Neutrophil (primary cell): ENCODE measurements around the gene NCCRP1.

ENCODE experiments used
- H3K27ac ChIP-seq: fragments of 200-600 bp; sonication (generic); 2 replicates; pipeline ENCODE4 v1.5.1; 2016; ENCODE audit warnings: mild to moderate bottlenecking, moderate library complexity
- H3K27me3 ChIP-seq: fragments of 200-600 bp; sonication (generic); 2 replicates; pipeline ENCODE4 v1.6.0; 2016; ENCODE audit warnings: mild to moderate bottlenecking
- H3K36me3 ChIP-seq: fragments of 200-600 bp; sonication (generic); 2 replicates; pipeline ENCODE4 v1.5.1; 2017
- H3K4me1 ChIP-seq, 2 experiments: fragments of 200-600 bp in 1 of 2; sonication (generic) in 1 of 2; 1 replicate in 1 of 2; 2 replicates in 1 of 2; pipeline versions ENCODE4 v1.5.1 to v1.6.1; 2013 to 2016; ENCODE audit warnings: low read depth in 1 of 2, low read length in 1 of 2, mild to moderate bottlenecking in 1 of 2, moderate library complexity in 1 of 2; ENCODE audit not compliant: control insufficient read depth in 1 of 2, insufficient read depth in 1 of 2
- H3K4me3 ChIP-seq, 2 experiments: fragments of 200-600 bp in 1 of 2; sonication (generic) in 1 of 2; 1 replicate in 1 of 2; 2 replicates in 1 of 2; pipeline ENCODE4 v1.5.1; 2013 to 2016; ENCODE audit warnings: low read depth in 1 of 2, low read length in 1 of 2, mild to moderate bottlenecking in 1 of 2, moderate library complexity in 1 of 2
- H3K9me3 ChIP-seq: fragments of 200-600 bp; sonication (generic); 2 replicates; pipeline ENCODE4 v1.5.1; 2016
- TF ChIP-seq, protein P1 (sequence below): fragments of 200-600 bp; sonication (generic); IDR thresholded peaks from 2 replicates; pipeline ENCODE4 v1.5.1; 2016; ENCODE audit warnings: antibody characterized with exemption

Gene NCCRP1

GRCh38 chr19:39152066-39152465 is 44.7 kb upstream of the NCCRP1 start:
- H3K36me3 ChIP-seq = no peaks in the 10 kb centered on the region

DNA sequence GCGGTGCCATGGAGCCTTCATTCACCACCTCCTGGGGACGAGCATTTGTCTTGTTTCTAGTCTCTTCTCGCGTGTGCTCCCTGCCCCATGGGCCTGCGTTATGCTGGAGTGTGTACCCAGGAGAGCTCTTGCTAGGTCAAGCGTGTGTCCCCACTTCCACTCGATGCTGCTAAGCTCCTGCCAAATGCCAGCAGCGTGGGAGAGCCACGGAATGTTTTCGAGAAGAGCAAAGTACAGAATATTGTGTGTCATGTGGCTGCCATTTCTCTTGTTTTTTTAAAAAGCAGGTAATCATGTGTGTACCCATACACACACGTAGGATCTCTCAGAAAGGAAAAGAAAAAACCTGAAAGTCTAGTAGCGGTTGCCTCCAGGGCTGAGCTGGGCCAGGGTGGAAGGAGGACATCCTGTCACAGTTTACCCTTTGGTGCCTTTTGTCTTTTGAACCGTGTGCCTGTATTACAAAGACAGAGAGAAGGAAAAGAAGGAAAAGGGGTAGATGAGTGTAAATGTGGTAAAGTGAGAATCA is 42.6 kb upstream of the NCCRP1 start:
- H3K36me3 ChIP-seq = no peaks in the 10 kb centered on the region
- TF ChIP-seq, protein P1, sequence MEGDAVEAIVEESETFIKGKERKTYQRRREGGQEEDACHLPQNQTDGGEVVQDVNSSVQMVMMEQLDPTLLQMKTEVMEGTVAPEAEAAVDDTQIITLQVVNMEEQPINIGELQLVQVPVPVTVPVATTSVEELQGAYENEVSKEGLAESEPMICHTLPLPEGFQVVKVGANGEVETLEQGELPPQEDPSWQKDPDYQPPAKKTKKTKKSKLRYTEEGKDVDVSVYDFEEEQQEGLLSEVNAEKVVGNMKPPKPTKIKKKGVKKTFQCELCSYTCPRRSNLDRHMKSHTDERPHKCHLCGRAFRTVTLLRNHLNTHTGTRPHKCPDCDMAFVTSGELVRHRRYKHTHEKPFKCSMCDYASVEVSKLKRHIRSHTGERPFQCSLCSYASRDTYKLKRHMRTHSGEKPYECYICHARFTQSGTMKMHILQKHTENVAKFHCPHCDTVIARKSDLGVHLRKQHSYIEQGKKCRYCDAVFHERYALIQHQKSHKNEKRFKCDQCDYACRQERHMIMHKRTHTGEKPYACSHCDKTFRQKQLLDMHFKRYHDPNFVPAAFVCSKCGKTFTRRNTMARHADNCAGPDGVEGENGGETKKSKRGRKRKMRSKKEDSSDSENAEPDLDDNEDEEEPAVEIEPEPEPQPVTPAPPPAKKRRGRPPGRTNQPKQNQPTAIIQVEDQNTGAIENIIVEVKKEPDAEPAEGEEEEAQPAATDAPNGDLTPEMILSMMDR = no peak
- no peak overlapping the region for H3K27ac ChIP-seq
- no peaks in the 10 kb centered on the region for H3K27me3 ChIP-seq
- no peaks in the 10 kb centered on the region for H3K4me1 ChIP-seq
- no peaks in the 10 kb centered on the region for H3K9me3 ChIP-seq
- no peak overlapping the region for H3K4me3 ChIP-seq

More at GRCh38 chr19:39152066-39152465, 44.7 kb upstream of the NCCRP1 start:
- Histone ChIP-seq H3K4me3 (no peak overlapping the region), H3K27ac (no peak overlapping the region), H3K4me1 (no peaks in the 10 kb centered on the region), H3K9me3 (no peaks in the 10 kb centered on the region), H3K27me3 (no peaks in the 10 kb centered on the region)
- TF ChIP-seq, protein P1 = no peak

DNA sequence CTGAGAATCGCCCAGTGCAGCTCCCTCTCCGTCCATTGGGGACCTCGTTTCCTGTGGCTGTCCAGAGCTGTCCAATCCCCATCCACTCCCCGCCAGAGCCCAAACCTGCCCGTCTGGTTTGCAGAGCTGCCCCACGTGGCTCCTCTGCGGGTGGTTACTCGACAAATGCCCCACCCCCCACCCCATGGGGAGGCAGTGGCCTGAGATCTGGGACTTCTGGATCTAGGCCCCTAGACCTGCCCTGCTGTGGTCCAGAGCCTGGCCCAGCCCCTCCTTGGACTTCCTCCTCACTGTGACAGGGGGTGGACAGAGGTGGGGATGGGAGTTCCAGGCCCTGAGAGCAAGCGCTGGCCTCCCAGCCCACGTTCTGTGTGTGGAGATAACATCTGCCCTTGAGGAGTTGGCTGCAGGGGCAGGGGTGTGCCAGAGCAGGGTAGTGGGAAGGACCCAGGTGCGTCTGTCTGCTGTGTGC is 42.1 kb upstream of the NCCRP1 start:
- no peaks in the 10 kb centered on the region for H3K36me3 ChIP-seq
- H3K4me3 ChIP-seq = no peak overlapping the region
- H3K4me1 ChIP-seq = no peaks in the 10 kb centered on the region
- no peak overlapping the region for H3K27ac ChIP-seq
- TF ChIP-seq, protein P1 = no peak
- no peaks in the 10 kb centered on the region for H3K27me3 ChIP-seq
- no peaks in the 10 kb centered on the region for H3K9me3 ChIP-seq

DNA sequence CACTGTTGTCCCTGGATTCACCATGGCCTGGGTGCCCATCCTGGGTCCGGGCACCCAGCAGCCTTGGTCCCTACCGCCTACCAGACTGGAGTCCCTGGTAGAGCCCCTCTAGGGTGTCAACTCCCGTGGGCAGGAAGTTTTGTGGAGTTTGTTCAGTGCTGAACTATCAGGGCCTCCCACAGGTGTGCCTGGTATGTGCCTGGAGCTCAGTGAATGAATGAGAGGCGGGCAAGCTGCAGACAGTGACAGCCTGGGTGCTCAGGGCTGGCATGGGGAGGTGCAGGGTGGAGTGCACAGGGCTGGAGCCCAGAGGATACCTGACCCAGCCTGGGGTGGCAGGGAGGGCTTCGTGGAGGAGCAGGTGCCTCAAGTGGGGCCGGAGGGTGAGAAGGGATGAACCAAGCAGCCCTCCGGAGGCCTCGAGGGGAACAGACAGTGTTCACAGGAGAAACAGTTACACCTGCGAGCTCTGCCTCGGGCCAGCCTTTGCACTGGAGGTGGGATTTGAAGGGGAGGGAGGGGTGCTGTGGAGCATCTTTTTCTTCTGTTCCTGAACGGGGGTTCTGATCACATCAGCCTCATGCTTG is 41.6 kb upstream of the NCCRP1 start:
- Histone ChIP-seq H3K4me1 (no peaks in the 10 kb centered on the region), H3K36me3 (no peaks in the 10 kb centered on the region), H3K27ac (no peak overlapping the region), H3K27me3 (no peaks in the 10 kb centered on the region), H3K9me3 (no peaks in the 10 kb centered on the region), H3K4me3 (no peak overlapping the region)
- TF ChIP-seq, protein P1 = no peak

DNA sequence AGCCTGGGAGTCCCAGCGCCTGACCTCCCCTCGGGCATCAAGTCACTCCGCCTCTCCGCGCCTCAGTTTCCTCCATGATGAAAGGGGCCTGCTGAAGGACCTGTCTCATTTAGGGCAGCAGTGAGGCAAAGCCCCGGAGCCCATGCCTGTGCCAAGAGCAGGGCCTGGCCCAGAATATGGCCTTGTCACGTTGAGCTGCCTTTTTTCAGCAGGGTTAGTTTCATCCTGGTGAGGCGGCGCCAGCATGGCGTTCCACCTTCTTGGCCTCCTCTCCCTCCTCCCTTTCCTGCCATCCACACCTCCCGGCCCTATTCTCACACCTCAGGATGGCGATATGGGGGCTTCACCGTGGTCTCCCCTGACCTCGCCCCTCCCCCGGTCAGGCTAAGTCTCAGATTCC is 41.0 kb upstream of the NCCRP1 start:
- TF ChIP-seq, protein P1 = no peak
- Histone ChIP-seq H3K27ac (no peak overlapping the region), H3K9me3 (no peaks in the 10 kb centered on the region), H3K4me3 (no peak overlapping the region), H3K27me3 (no peaks in the 10 kb centered on the region), H3K4me1 (no peaks in the 10 kb centered on the region), H3K36me3 (no peaks in the 10 kb centered on the region)
